A673 (cell line): ENCODE data around the gene ZNF524. TPM values are rescaled to one million over a fixed set of nuclear protein-coding genes. Genes with fewer than 3 reads are reported as not detected.
A peak's percentile ranks its signal among the peaks of the same experiment; 100 is the strongest.

Source experiments
- BruUV-seq: library from RNA; stranded (reverse); fragments of 400-500 nt; replicated peaks from 2 replicates; lab custom pipeline; 2021; lab: Mats Ljungman, UMichigan
- CTCF ChIA-PET: fragments of 300-600 bp; sonication (Branson Sonifier 250); formaldehyde crosslinking; loops from one replicate; lab custom pipeline; 2022; ENCODE audit warnings: antibody characterized with exemption; lab: Charles Lee
- POLR2A ChIA-PET: fragments of 300-600 bp; sonication (Branson Sonifier 250); formaldehyde crosslinking; loops from one replicate; lab custom pipeline; 2022; ENCODE audit warnings: antibody characterized with exemption; ENCODE audit not compliant: low non-redundant PET; lab: Charles Lee
- DNase-seq: peaks from one replicate; pipeline ENCODE4 v3.0.0-alpha.2; 2015; ENCODE audit warnings: low spot score
- H3K27ac ChIP-seq: fragments of 200-600 bp; sonication (generic); 2 replicates; pipeline ENCODE4 v1.5.1; 2016; ENCODE audit warnings: mixed run types, low read depth, mild to moderate bottlenecking, mixed read lengths, antibody characterized with exemption, low read length; ENCODE audit not compliant: poor library complexity, severe bottlenecking
- H3K27me3 ChIP-seq: fragments of 200-600 bp; sonication (generic); replicated peaks from 2 replicates; pipeline ENCODE4 v1.6.1; 2017; ENCODE audit warnings: mixed run types, low read depth, mild to moderate bottlenecking, mixed read lengths, antibody characterized with exemption, low read length; ENCODE audit not compliant: insufficient read depth, poor library complexity
- H3K36me3 ChIP-seq: fragments of 200-600 bp; sonication (generic); 2 replicates; pipeline ENCODE4 v1.6.1; 2016; ENCODE audit warnings: mixed run types, mild to moderate bottlenecking, mixed read lengths, antibody characterized with exemption, low read length; ENCODE audit not compliant: insufficient read depth, poor library complexity, severe bottlenecking
- H3K4me1 ChIP-seq: fragments of 200-600 bp; sonication (generic); 2 replicates; pipeline ENCODE4 v1.6.1; 2017; ENCODE audit warnings: mixed run types, mild to moderate bottlenecking, mixed read lengths, antibody characterized with exemption, low read length; ENCODE audit not compliant: insufficient read depth, poor library complexity, severe bottlenecking
- H3K4me3 ChIP-seq: fragments of 200-600 bp; sonication (generic); 2 replicates; pipeline ENCODE4 v1.5.1; 2016; ENCODE audit warnings: low read depth, mixed run types, mild to moderate bottlenecking, mixed read lengths, low read length; ENCODE audit not compliant: poor library complexity, severe bottlenecking
- H3K9me3 ChIP-seq: fragments of 200-600 bp; sonication (generic); 2 replicates; pipeline ENCODE4 v1.6.1; 2016; ENCODE audit warnings: mixed run types, low read depth, mild to moderate bottlenecking, mixed read lengths, antibody characterized with exemption, low read length; ENCODE audit not compliant: poor library complexity, severe bottlenecking
- EZH2 ChIP-seq: fragments of 200-600 bp; sonication (generic); IDR thresholded peaks from 2 replicates; pipeline ENCODE4 v1.6.1; 2017; ENCODE audit warnings: borderline replicate concordance, low read depth, mild to moderate bottlenecking, mixed read lengths, antibody characterized with exemption, low read length; ENCODE audit not compliant: poor library complexity, severe bottlenecking
- intact Hi-C: fragments of 100-400 bp; cut with micrococcal nuclease; formaldehyde crosslinking; loops from one replicate; pipeline ENCODE4 v1.10.0; 2022; ENCODE audit not compliant: unreplicated experiment
- total RNA-seq: library from RNA; stranded (reverse); gene quantifications from 2 replicates; pipeline ENCODE4 v1.2.3, GENCODE V29; 2021
- TF ChIP-seq, protein P1 (sequence below): fragments of 300-800, 200-600 bp; sonication (generic); conservative IDR thresholded peaks from 2 replicates; pipeline ENCODE4 v1.5.1; 2017; ENCODE audit warnings: low read depth, mild to moderate bottlenecking, antibody characterized with exemption, low read length, moderate library complexity, mixed read lengths

The ZNF524 gene
- total RNA-seq, 1 experiment from 2014 or later: 7.5 TPM

DNA sequence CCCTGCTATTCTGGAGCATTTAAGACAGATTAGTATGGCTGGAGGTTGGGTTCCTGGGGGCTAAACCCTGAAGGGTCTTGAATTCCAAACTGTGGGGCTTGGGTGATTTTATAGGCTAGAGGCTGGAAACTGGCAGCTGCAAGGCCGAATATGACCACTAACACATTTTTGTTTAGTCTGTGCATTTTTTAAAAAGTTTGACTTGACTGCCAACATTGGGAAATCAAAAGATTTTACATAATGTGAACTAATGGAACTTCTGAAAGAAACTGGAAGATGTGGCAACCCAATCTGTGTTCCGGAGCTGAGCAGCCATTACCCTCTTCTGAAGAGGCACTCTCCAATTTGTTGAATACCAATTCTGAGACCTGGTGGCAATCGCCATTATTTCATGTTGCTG is 19.2 kb downstream of the ZNF524 start:
- Histone ChIP-seq H3K4me3 (no peak overlapping the region), H3K4me1 (no peaks in the 10 kb centered on the region), H3K36me3 (peaks cover 25% of the 10 kb centered on the region), H3K9me3 (no peaks in the 10 kb centered on the region), H3K27ac (no peak overlapping the region), H3K27me3 (no peaks in the 10 kb centered on the region)
- no peak for DNase-seq
- ChIA-PET POLR2A (interaction anchor here (0.8 kb wide), 1 partner anchor 15 kb away, joined by 6 read pairs; no protein-coding TSS in a partner anchor), CTCF (no interaction called here)
- intact Hi-C loops: no loop called here
- no peak for TF ChIP-seq EZH2
- TF ChIP-seq, protein P1, sequence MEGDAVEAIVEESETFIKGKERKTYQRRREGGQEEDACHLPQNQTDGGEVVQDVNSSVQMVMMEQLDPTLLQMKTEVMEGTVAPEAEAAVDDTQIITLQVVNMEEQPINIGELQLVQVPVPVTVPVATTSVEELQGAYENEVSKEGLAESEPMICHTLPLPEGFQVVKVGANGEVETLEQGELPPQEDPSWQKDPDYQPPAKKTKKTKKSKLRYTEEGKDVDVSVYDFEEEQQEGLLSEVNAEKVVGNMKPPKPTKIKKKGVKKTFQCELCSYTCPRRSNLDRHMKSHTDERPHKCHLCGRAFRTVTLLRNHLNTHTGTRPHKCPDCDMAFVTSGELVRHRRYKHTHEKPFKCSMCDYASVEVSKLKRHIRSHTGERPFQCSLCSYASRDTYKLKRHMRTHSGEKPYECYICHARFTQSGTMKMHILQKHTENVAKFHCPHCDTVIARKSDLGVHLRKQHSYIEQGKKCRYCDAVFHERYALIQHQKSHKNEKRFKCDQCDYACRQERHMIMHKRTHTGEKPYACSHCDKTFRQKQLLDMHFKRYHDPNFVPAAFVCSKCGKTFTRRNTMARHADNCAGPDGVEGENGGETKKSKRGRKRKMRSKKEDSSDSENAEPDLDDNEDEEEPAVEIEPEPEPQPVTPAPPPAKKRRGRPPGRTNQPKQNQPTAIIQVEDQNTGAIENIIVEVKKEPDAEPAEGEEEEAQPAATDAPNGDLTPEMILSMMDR: no peak
- no TSS peak for BruUV-seq

- no peaks in the 10 kb centered on the region for H3K27me3 ChIP-seq
- no peak overlapping the region for H3K4me3 ChIP-seq
- TSS peak; percentile 18 for BruUV-seq
- H3K9me3 ChIP-seq: no peaks in the 10 kb centered on the region
- peaks cover 5% of the 10 kb centered on the region for H3K4me1 ChIP-seq
- intact Hi-C loops: no loop called here
- H3K36me3 ChIP-seq: peaks cover 21% of the 10 kb centered on the region
- H3K27ac ChIP-seq: peak overlapping the region; percentile 13
- TF ChIP-seq, protein P1: no peak
- TF ChIP-seq EZH2: no peak
- DNase-seq: no peak
- ChIA-PET POLR2A (interaction anchor here (0.6 kb wide), 2 partner anchors 16 to 1159 kb away, joined by 3 to 10 read pairs; no protein-coding TSS in a partner anchor), CTCF (no interaction called here)
Measured at GRCh38 chr19:55620410-55621204, 20.5 kb downstream of the ZNF524 start.

DNA sequence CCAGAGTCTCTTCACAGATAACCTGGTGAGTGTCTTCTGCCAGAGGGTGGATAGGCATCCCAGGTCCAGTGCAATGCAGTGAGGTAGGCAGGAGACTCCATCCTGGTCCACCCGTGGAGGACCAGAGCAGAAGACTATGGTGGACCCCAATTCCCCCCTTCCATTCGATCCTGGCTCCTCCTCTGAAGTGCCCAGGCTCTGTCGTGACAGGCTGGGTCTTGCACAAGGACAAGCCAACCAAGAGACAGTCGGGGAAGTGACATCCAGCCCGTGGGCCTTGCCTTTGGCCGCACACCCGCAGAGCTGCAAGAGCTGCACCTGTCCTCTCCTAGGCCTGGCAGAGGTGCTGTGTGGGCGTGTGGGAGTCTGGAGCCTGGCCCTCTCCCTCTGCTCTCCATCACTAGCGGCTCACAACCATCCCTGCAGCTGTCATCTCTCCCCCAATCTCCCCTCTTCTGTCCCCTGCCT is 21.2 kb downstream of the ZNF524 start:
- ChIA-PET POLR2A (interaction anchor here (0.6 kb wide), 1 partner anchor 16 kb away, joined by 3 read pairs; no protein-coding TSS in a partner anchor), CTCF (no interaction called here)
- no peak for TF ChIP-seq EZH2
- TF ChIP-seq, protein P1: no peak
- intact Hi-C loops: no loop called here
- BruUV-seq: no TSS peak
- no peak overlapping the region for H3K27ac ChIP-seq
- H3K27me3 ChIP-seq: no peaks in the 10 kb centered on the region
- peaks cover 5% of the 10 kb centered on the region for H3K4me1 ChIP-seq
- no peak for DNase-seq
- peaks cover 18% of the 10 kb centered on the region for H3K36me3 ChIP-seq
- H3K9me3 ChIP-seq: no peaks in the 10 kb centered on the region
- no peak overlapping the region for H3K4me3 ChIP-seq
